Measurements from ENCODE around the gene FAM204A.

The FAM204A gene

DNA sequence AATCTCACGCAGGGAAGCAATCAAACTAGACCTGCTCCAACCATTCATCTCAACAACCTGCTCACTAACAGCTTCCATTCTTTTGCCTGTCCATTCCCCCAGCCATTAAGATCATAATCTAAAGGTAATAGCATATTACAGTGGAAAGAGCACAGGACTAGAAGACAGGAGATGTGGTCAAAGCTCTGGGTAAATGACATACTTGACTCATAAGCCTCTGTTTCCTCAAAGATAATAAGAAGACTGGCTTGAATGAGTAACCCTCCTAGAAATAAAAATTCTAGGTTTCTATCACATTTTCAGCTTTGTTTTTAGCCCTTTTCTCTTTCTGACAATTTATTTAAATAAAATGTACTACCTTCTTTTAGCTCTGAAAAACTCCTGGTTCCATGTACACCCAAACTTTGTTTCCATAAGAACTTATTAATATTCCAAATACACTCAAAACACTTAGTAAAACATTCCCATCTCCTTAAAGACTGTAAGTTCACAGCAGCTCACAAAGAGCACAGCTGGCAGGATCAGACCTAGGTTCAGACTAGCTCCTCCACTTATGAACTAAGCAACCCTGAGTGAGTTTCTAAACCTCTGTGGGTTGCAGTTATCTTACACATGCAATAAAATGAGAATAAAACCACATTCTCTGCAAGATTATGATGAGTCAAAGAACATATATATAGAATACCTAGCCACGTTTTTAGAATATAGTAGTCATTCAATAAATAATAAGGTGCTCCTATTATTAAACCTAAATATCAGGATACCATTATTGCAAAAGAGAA, 11.6 kb downstream of the FAM204A start:
- no peak for DNase-seq

DNA sequence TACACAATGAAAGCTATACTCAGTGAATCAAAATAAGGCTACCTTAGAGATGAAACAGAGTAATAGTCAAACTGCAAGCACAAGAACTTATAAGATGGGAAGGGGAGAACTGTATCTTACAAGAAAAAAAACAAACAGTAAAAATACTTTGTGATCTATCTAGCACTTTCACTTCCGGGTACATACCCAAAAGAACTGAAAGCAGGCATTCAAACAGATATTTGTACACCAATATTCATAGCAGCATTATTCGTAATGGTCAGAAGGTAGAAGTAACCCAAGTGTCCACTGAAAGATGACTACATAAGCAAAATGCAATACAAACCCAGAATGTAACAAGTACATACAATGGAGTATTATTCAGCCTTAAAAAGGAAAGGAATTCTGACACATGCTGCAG, 18.0 kb downstream of the FAM204A start:
- DNase-seq: no peak

DNA sequence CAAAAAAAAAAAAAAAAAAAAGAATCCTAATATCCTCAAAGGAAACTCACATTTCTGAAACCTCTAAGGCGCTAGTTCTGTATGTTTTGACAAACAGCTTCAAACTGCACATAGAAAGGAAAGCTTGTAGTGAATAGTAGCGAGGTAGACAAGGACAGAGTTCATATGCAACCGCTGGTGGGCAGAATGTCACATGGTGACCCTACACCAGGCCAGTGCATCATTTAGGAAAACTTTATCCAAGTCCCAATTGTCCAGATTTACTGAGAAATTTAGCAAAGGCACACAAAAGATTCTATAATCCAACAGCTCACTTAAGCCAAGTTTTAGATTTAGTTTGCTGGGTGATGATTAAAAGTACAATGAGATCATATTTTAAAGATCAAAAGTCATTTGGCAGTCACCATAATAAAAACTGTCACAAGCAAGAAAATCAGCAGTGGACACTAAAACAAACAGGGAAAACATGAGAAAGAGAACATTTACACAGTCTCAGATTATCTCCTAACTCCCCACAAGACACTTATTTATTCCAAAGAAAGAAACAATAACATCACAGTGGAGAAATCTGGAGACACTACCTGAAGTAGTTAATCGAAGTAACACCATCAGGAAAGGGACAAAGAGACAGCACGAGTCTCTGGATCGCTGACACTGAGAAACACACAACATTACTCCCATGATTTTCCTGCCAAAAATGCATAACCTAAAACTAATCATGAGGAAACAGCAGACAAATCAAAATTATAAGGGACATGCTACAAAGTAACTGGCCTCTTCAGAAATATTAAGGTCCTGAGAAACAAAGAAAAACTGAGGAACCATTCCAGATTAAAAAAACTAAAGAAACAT, 20.2 kb downstream of the FAM204A start:
- no peak for DNase-seq

DNA sequence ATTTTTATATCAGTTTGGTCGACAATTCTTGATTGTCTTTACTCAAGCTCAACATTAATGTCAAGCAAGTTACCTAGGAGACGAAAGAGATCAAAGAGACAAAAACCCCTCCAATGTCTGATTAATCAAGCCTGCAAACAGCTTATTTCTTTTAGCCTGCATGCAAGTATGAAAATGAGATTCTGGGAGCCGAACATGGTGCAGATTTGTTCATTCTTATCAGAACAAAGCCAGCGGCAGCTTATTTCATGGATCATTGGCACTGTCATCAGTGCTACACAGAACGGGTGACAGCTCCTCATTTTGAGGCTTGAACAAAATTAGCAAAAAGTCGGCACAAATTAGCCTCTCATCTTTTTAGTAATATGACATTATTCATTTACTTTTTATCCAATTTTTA, 26.5 kb downstream of the FAM204A start:
- no peak for DNase-seq

DNA sequence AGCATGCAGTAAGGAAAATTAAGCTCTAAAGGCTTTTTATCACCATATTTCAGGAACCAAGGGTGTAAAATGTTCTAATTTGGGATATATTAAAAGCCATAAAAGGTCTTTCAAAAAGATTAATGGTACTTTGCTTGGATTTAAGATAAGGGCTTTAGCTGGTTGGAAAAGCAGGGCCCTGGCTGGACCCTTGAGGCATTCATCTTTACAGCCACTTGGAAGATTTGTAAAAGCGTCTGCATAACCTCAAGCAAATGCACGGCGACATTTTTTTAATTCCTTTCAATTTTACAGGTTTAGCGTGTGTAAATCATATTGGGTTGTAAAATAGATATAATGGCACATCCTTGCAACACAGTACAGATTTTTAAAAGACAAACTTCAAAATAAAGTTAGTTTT, 27.2 kb downstream of the FAM204A start:
- no peak for DNase-seq

DNA sequence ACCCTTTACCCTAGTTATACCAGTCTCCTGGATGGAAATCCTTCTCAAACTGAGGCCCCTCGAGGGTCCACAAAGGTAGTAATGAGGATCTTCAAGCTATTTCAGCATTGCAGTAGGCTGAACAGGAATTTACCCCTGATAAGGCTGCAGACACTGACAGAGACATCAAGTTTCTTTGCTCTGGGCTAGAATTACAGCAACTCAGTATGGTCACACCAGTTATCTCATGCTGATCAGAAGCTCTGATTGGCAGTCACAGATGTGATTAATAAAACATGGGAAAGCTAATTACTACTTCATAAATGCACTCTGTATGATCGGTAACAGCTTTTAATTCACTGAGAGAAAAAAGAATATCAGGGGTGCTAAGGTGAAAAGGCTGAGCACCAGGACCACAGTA, 30.6 kb downstream of the FAM204A start:
- DNase-seq: no peak

DNA sequence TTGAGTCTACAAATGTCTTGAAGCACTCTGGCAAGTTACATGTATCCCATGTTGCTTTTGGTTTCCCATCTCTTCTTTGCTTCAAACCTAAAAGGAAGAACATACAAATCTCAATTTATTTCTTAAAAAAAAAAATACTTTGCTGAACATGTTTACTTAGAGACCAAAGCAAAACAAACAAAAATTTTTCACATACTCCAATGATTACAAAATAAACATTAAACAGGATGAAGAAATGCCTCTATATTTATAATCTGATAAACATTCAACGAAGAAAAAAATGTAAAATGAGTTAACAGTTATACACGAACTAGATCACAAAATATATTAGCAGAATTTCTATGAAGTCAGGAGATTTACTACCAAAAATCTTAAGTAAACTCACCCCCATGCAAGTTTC, 31.3 kb downstream of the FAM204A start:
- no peak for DNase-seq

DNA sequence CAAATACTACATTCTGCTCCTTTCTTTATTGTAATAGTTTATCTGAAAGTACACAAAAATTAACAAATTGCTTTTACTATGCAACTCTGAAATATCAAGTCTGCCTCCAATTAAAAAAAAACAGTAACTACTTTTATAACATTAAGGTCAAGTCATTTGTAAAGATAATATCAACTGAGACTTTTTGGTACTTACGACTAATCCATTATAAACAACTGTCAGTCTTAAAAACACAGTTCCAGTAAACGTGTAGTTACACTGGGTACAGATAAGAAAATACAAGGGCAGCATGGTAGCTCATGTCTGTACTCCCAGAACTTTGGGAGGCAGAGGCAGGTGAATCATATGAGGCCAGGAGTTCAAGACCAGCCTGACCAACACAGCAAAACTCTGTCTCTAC, 32.2 kb downstream of the FAM204A start:
- no peak for DNase-seq

DNA sequence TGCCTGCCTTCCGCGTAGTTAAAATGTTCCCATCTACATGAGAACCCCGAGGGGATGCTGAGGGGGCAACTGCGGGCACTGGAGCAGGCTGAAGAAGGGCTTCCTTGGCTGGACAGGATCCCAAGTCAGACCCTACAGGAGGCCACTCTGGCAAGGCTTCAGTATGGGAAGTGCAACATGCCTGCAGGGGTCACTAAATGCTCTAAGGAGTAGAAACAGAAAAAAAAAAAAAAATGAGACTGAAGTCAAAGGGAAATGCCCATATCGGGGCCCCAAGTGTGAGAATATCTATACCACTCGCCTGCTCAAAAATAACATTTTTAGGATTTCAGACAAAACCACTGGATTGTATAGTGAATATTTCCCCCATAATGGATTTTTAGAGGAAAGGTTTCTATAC, 33.5 kb downstream of the FAM204A start:
- no peak for DNase-seq

DNA sequence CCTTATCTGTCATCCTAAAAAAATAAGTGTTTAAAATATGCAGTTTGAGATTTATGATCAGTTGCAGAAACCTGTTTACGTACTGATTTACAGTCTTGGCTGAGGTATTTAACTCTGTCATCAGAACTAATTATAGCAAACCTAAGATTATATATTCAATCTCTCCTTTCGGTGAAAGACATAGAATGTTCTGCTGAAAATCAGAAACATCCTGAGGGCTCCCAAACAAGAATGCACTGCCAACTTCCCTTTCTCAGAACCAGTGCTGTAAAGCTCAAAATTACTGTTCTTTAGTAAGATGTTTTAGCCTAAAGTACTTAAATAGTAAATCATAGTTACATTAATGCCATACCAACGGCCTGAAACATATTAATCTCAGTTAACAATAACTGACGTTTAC, 34.3 kb downstream of the FAM204A start:
- DNase-seq: no peak

DNA sequence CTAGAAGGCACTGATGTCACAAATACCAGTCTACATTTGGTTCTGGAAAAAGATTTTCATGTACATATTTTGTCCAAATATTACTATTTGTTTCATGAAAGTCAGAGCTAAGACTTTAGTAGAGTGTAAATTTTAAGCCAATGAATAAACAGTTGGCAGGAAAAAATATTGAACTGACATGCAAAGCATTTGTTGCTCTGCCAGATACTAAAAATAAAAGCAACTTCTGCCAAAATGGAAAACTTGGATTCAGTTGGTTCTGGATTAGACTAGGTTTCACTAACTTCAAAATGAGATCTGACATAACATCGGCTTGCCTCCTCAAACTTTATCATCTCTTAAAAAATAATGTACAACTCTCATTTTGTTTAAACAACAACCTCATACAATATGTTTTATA, 34.9 kb downstream of the FAM204A start:
- no peak for DNase-seq

DNA sequence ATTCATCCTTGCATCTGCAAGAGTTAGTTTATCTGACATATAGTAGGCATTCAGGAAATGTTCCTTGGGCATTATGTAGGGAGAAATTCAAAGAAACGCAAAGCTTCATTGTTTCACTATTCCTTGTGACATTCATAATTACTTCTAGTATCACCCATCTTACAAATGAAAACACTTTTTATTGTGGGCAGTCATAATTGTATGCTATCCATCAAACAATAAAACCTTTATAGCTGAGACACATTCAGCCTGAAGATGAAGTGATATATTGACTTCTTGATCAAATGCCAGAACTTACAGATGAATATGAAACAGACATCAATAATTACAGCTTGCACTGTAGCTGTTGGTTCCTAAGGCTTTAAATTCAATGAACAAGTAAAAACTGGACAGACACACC, 36.4 kb downstream of the FAM204A start:
- no peak for DNase-seq

DNA sequence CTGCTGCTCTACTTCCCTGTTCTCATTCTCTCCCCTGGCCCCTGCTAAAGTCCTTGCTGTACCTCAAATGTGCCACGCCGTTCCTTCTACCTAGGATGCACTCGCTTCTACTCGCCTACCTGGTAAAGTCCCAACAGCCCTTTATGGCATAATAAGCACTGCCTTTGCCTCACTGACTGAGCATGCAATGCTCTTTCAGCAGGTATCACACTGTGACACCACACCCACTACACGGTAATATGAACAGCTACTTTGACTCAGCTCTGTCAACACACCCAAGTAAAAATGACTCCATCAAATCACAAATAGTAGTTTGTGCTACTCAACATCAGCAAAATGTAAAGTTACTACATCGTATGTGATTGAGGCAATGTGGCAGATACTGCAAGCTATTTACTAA, 37.6 kb downstream of the FAM204A start:
- no peak for DNase-seq

DNA sequence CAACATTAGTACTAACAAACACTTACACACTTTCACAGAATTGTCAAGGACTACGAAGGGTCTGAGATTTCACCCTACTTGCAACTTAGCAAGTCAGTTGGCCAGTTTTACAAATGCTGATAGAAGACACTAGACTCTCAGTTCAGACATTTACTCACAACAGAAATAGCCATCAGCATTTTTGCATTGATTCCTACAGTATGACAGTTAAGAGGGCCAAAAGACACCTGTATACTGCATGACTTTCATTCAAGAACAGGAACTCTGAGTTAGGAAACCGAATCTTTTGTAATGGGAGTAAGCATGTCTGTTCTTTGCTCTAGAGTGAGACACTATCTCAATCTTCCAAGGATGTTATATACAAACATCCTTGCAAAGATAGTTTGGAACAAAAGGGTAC, 40.9 kb downstream of the FAM204A start:
- no peak for DNase-seq

DNA sequence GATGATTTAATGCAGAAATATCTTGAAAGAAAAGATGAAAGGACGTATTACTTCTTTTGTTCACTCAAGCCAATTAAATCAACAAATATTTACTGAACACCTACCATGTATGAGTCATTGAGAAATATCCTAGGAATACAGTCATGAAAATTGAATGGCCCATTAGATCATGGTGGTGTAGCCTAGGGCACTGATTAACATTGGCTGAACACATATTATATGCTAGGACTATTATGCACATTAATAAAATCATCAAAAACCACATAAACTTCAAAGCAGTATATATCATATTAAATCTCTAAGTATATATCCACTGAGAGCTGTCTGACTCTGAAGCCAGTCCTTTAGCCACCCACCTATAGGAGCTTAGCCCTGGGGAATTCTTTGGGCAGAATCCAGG, 41.8 kb downstream of the FAM204A start:
- DNase-seq: no peak

DNA sequence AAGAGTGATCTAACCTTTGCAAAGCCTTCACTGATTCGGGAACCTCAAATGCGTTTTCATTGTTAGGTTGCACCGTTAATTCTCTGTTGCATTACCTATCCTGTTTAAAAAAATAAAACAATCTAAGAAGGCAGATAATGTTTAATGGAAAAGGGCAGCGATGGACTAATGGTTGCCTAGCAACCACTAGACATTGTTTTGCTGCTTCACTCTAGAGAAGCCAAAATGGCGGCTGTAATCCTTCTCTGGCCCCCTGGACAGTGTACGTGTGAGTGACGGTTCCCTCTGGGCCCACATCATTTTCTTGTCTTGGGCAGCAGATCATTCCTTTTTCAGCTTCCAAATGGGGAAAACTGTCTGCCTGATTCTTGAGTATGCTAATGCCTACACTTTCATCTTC, 43.3 kb downstream of the FAM204A start:
- DNase-seq: no peak

DNA sequence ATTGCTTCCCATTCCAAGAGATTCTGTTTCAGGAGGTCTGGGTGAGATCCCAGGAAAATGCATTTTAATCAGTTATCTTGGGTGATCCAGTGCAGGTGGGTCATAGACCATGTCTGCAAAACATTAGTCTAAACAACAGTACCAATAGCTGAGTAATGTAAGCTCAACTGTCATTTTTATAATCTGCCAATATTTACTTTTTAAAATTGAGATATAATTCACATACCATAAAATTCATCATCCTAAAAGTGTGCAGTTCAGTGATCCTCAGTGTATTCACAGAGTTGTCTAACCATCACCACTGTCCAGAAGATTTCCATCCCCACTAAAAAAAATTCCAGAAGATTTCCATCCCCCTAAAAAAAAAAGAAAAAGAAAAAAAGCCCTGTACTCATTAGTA, 51.0 kb downstream of the FAM204A start:
- DNase-seq: no peak

DNA sequence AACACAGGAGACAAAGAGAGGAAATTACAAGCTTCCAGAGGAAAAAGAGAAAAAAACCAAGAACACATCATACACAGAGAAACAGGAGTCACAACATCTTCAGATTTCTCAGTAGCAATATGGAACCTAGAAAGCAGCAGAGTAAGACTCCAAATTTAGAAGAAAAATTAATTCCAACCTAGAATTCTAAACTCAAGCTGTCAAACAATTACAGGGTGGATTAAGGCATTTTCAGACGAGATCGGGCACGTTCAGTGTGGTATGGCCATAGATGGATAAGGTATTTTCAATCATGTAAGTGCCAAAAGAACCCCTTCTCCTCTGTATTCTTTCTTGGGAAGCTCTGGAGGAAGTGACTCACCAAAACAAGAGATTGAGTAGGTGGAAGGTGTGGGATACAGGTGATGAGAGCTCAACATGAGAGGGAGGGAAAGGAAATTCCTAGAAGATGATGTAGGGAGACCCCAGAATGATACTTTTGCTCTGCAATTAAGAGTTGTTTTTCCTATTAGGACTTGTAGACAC, 51.6 kb downstream of the FAM204A start:
- DNase-seq: no peak

DNA sequence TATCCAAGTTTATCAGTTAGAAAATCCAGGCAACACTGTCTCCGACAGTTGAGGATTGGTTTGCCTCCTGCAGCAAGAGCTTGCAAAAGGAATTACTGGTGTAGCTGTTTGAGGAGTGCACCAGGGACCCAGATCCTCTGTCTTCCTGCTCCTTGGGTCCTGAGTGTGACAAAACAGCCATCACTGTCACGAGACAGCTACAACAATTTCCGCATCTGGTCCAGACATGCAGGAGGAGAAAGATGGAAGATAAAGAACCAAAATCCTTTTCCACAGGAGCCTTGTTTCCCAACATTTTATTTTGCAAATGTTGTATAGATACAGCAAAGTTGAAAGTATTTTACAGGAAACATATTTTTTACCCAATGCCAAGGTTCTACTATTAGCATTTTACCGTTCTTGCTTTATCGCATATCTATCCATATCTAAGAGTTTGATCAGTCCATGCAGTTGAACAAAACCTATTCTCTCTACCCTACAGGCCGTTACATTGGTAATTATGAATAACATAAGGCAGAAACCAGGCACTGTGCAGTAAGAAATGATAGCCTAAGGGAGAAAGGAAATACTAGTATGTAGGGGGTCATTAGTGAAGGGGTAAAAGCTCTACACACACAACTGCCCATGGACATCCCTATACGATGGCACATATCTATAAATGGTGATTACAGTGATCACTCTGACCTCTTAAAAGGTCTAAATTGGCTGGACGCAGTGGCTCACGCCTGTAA, 54.9 kb downstream of the FAM204A start:
- DNase-seq: no peak

DNA sequence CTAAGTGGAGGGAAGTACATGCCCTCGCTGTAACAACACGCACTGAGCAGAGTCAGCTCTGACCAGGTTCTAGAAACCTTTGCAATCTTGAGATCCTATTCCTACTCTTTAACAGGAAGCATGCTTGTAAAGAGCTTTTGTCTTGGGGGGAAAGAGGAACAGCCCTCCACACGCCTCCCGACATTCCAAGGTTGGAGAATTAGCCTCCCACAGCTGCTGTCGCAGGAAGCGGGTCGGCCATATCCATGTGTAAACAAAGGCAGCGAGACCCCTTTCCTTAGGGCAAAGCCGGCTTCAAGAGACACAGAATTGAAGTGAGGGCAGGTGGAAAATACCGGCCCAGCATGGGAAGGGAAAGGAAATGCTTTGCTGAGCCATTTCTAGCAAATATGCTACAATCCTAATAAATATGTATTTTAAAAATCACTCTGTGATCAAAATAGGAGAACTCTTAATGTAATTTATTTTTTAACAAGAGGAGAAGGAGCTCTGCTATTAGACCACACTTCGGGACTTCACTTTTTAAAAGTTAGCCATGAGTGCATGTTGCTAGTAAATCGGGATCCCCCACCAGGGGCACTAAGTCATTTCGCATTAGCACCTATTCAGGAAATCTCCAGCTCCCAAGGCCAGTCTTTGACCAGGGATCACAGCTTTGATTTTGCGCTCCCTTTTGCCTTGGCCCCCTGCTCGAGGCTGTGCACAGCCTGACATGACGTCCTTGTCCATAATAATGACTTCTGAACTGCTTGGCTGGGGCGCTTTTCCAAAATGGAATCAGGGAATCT, 55.9 kb downstream of the FAM204A start:
- no peak for DNase-seq

DNA sequence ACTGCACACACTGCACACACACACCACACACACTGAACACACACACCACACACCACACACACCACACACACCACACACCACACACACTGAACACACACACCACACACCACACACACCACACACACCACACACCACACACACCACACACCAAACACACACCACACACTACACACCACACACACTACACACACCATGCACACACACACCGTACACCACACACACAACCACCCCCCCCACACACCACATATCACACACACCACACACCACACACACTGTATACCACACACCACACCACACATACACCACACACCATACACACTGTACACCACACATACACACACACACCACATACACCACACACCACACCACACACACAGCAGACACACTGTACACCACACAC, 59.5 kb downstream of the FAM204A start:
- no peak for DNase-seq

DNA sequence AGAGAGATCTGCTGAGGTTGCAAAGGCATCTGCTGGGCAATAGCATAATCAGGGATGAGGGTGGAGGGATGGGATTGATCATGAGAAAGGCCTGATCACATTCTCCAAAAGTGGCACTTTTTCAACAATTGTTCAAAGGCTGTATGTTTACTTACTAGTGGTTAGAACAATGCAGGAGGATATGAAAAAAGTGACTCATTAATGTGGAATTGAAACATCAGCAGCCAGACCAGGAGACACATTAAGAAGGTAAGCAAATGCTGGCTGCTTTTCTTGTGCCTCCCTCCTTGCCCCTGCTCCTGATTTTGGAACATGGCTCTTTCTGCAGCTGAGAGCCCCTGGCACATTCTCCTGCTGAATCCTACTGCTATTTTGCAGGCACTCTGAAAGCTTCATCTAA, 63.5 kb downstream of the FAM204A start:
- no peak for DNase-seq

DNA sequence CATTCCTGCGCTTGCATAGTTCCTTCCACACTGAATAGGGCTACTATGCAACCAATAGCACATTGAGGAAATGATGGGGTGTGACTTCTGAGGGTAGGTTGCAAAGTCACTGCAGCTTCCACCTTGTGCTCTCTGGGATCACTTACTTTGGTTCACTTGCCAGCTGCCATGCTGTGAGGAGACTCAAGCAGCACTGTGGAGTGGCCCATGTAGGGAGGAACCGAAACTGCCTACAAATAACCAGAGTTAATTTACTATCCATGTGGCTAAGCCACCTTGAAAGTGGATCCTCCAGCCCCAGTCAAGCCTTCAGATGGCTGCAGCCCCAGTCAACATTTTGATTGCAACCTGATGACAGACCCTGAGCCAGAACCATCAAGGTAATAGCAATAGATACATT, 64.3 kb downstream of the FAM204A start:
- DNase-seq: no peak

Measured in NCI-H1092 treated with DMSO at 0.1 percent for 48 hours (cell line).